Activated CD8-positive, alpha-beta memory T cell treated with anti-CD3 and anti-CD28 coated beads, Interleukin-2, amount 10 ng/mL, durations not matched to agents 7 days and 5 days (primary cell): ENCODE measurements around the gene LRRC47. TPM values are rescaled to one million over a fixed set of nuclear protein-coding genes. Genes with fewer than 3 reads are reported as not detected.

Experiments used
- ATAC-seq: fragments of 150-1000 bp; cut with Tn5 transposase; one replicate; pipeline ENCODE4 v1.10.0; 2021; ENCODE audit warnings: moderate library complexity
- CTCF ChIA-PET: fragments of 350-600 bp; sonication (Branson Sonifier 250); formaldehyde crosslinking; loops from one replicate; lab custom pipeline; 2021; ENCODE audit warnings: antibody characterized with exemption; lab: Charles Lee
- DNase-seq: peaks from one replicate; pipeline ENCODE4 v3.0.0-alpha.2; 2020
- H3K27ac Mint-ChIP-seq: one replicate; pipeline ENCODE4 v1.8.0; 2021; ENCODE audit warnings: mild to moderate bottlenecking, mixed read lengths
- H3K27me3 Mint-ChIP-seq: one replicate; pipeline ENCODE4 v1.8.0; 2021; ENCODE audit warnings: mixed read lengths
- H3K36me3 Mint-ChIP-seq: one replicate; pipeline ENCODE4 v1.8.0; 2021; ENCODE audit warnings: mild to moderate bottlenecking, mixed read lengths
- H3K4me1 Mint-ChIP-seq: one replicate; pipeline ENCODE4 v1.8.0; 2021; ENCODE audit warnings: mixed read lengths
- H3K4me3 Mint-ChIP-seq: one replicate; pipeline ENCODE4 v1.8.0; 2021; ENCODE audit warnings: mild to moderate bottlenecking, moderate library complexity, mixed read lengths
- H3K9me3 Mint-ChIP-seq: one replicate; pipeline ENCODE4 v1.8.0; 2022; ENCODE audit warnings: low read depth, mixed read lengths
- total RNA-seq, 2 experiments: library from RNA; stranded (reverse); gene quantifications; one replicate each; pipeline ENCODE4 v1.2.3, GENCODE V29; 2021

LRRC47 gene
- total RNA-seq, 2 experiments from 2014 or later = 31.8 to 42.6 TPM

DNA sequence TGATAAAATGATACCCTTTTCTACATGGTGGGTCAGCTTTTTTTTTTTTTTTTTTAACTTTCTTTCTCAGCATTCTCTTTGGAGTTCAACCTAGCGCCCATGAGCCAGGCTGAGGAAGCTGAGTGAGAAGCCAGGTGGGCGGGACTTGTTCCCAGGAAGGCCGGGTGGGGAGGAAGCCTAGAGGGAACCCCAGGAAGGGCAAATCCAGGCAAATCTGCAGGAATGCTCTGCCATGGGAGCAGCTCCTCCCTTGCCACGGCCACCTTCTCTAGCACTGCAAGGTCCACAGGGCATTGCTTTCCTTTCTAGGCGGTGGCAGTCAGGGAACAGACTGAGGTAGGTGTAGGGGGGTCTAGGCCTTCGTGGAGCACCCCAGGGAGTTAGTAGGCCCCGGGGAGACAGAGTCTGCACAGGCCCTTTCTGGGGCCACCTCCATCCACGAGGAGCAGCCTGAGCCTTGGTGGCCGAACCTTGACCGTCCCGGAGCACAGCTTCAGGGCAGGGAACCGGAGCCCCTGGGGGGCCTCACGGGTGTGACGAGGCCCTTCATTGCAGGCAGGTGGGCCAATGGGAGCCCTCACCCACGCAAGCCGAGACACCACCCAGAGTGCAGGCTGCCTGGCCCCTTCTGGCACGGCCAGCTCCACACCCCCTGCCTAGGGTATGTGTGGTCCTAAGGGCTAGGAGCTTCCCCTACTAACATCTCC, 62.3 kb downstream of the LRRC47 start:
- Mint-ChIP-seq H3K9me3 (no peaks in the 10 kb centered on the region), H3K27ac (no peak overlapping the region), H3K27me3 (no peaks in the 10 kb centered on the region), H3K36me3 (no peaks in the 10 kb centered on the region), H3K4me3 (no peak overlapping the region), H3K4me1 (no peaks in the 10 kb centered on the region)
- CTCF ChIA-PET = interaction anchor here (0.7 kb wide), 1 partner anchor 10 kb away, joined by 3 read pairs; no protein-coding TSS in a partner anchor
- ATAC-seq = no peak
- DNase-seq = no peak

DNA sequence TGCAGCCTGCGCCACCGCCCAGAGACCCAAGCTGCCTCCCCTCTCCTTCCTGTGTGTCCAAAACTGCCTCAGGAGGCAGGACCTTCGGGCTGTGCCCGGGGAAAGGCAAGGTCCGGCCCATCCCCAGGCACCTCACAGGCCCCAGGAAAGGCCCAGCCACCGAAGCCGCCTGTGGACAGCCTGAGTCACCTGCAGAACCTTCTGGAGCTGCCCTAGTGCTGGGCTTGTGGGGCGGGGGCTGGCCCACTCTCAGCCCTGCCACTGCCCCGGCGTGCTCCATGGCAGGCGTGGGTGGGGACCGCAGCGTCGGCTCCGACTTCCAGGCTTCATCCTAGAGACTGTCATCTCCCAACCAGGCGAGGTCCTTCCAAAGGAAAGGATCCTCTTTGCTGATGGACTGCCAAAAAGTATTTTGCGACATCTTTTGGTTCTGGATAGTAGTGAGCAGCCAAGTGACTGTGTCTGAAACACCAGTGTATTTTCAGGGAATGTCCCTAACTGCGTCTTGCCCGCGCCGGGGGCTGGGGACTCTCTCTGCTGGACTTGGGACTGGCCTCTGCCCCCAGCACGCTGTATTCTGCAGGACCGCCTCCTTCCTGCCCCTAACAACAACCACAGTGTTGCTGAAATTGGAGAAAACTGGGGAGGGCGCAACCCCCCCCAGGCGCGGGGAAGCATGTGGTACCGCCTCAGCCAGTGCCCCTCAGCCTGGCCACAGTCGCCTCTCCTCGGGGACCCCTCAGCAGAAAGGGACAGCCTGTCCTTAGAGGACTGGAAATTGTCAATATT, 63.0 kb downstream of the LRRC47 start:
- Mint-ChIP-seq H3K36me3 (no peaks in the 10 kb centered on the region), H3K4me1 (no peaks in the 10 kb centered on the region), H3K27me3 (no peaks in the 10 kb centered on the region), H3K4me3 (no peak overlapping the region), H3K9me3 (no peaks in the 10 kb centered on the region), H3K27ac (no peak overlapping the region)
- no peak for DNase-seq
- CTCF ChIA-PET = no interaction called here
- ATAC-seq = no peak

DNA sequence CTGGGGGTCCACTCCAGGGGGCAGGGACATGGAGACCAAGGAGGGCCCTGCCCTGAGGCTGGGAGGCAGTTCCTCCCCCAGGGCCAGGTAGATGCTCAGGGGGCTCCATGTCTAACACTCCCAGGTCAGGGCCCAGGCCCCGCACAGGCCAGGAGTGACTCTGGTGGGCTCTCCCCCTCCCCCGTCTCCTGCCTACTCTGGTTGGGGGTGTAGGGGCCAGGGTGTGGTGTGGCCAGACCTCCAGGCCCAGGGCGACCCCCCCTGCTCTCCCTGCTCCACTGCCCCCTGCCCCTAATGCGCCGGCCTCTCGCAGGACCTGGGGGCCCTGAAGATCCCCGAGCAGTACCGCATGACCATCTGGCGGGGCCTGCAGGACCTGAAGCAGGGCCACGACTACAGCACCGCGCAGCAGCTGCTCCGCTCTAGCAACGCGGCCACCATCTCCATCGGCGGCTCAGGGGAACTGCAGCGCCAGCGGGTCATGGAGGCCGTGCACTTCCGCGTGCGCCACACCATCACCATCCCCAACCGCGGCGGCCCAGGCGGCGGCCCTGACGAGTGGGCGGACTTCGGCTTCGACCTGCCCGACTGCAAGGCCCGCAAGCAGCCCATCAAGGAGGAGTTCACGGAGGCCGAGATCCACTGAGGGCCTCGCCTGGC, 63.7 kb downstream of the LRRC47 start:
- no peak overlapping the region for H3K4me3 Mint-ChIP-seq
- CTCF ChIA-PET = no interaction called here
- DNase-seq (no peak), ATAC-seq (no peak)
- H3K4me1 Mint-ChIP-seq = no peaks in the 10 kb centered on the region
- H3K36me3 Mint-ChIP-seq = no peaks in the 10 kb centered on the region
- H3K9me3 Mint-ChIP-seq = no peaks in the 10 kb centered on the region
- no peaks in the 10 kb centered on the region for H3K27me3 Mint-ChIP-seq
- H3K27ac Mint-ChIP-seq = no peak overlapping the region

DNA sequence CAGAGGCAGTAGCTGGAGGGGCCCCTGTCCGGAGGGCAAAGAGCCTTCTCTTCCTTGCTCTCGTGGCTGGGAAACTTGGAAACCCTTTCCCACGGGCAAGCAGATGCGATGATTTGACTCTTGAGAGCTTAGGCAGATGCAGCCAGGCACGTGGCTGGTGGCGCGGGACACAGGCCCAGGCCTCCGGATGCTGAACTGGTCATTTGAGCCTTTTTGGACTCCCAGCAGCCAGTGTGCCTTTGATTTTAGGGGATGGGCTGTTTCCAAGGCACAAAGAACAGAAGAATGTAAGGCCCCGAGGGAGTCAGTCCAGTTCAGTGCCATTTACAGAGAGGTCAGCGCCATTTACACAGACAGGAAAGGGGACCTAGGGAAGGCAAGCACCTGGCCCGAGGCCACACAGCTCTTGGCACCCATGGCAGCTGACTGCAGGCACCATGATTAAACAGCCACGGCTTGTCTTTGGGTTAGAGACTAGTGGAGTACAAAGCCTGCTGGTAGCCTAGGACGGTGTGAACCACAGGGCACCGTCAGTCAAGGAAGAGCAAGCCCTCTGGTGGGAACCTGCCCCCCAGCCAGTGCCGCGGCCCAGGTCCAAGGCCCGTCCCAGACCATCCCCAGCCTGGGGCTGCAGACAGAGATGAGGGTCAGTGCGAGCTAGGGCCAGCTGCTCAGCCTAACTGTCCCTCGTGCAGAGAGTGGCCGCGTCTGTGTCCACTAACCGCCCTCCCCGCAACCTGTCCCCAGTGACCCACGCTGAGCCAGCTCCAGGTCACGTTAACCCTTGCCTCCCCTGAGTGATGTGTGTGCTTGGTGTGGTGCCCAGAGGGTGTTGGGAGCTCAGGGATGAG, 64.5 kb downstream of the LRRC47 start:
- no peaks in the 10 kb centered on the region for H3K4me1 Mint-ChIP-seq
- no peaks in the 10 kb centered on the region for H3K36me3 Mint-ChIP-seq
- H3K9me3 Mint-ChIP-seq = no peaks in the 10 kb centered on the region
- no peak overlapping the region for H3K27ac Mint-ChIP-seq
- H3K27me3 Mint-ChIP-seq = no peaks in the 10 kb centered on the region
- ATAC-seq = no peak
- no peak overlapping the region for H3K4me3 Mint-ChIP-seq
- CTCF ChIA-PET = no interaction called here
- DNase-seq = no peak

DNA sequence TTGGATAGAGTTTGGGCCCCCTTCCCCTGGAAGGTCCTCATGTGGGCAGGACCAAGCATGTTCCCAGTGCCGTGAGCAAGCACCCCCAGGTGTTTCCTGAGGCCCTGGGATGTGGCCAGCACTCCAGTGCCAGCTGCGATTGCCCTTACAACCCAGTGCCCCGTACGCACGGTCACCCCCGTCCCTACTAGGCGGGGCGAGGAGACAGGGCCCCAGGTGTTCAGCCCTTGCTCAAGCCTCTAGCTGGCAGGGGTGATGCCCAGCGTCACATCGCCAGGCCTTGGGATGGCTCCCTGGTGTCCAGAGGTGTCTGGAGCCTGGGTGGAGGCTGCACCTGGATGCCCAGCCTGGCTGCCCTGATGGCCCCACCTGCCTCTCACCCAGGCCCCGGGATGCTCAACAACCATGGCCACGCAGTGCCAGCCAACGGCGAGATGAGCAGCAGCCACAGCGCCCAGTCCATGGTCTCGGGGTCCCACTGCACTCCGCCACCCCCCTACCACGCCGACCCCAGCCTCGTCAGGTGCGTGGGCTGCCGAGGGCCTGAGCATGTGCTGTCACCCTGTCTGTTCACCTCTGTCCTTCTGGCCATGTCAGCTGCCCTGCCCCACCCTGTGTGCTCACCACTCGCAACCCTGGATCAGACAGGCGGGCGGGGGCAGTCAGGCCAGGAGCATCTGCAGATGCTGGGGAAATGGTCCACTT, 65.6 kb downstream of the LRRC47 start:
- Mint-ChIP-seq H3K4me3 (no peak overlapping the region), H3K36me3 (no peaks in the 10 kb centered on the region), H3K27me3 (no peaks in the 10 kb centered on the region), H3K27ac (no peak overlapping the region), H3K9me3 (no peaks in the 10 kb centered on the region), H3K4me1 (no peaks in the 10 kb centered on the region)
- CTCF ChIA-PET = no interaction called here
- no peak for DNase-seq
- ATAC-seq = no peak

DNA sequence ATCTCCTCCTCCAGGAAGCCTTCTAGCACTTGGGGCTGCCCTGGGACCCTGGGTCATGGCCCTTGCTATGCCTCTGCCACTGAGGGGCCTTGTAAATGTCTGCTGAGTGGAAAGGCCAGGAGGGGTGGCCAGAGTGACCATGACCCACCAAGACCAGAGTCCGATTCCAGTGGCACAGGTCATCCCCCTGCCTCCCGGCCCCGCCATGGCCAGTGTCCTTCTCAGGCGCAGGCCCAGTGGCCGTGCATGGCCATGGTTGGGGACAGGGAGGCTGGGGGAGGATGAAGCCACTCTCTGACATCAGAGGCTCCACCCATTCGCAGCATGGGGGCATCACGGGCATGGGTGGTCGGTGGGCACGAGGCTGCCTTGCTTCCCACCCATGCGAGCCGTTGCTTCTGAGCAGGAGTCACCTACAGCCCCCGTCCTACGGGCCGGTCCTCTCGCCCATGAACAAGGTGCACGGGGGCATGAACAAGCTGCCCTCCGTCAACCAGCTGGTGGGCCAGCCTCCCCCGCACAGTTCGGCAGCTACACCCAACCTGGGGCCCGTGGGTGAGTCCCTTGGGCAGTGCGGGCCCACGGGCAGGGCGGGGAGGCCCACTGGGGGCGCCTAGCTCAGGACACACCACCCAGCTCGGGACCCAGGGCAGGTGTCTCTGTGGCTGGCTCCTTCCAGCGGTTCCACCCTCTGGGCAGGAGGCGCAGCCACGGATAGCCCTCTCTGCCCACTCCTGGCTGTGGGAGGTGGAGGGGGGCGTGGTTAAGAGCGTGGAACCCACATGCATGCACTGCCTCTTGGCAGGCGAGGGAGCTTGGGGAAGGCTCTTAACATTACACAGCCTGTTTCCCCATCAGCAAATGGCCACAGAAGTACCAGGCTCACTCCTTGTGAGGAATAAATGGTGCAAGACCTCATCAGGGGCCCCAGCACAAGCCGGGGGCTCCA, 66.4 kb downstream of the LRRC47 start:
- H3K36me3 Mint-ChIP-seq = no peaks in the 10 kb centered on the region
- no peaks in the 10 kb centered on the region for H3K9me3 Mint-ChIP-seq
- H3K27ac Mint-ChIP-seq = no peak overlapping the region
- DNase-seq = no peak
- CTCF ChIA-PET = no interaction called here
- H3K4me3 Mint-ChIP-seq = no peak overlapping the region
- ATAC-seq = no peak
- no peaks in the 10 kb centered on the region for H3K27me3 Mint-ChIP-seq
- H3K4me1 Mint-ChIP-seq = no peaks in the 10 kb centered on the region

Other genes starting within 250 kb of the LRRC47 start
- 10 to 100 TPM in 1 of 2 experiments, 1 to 10 TPM in 1; 2.1 to 11.2 TPM for gene MEGF6, start 185.0 kb downstream of the LRRC47 start, total RNA-seq
- gene TPRG1L, start 171.5 kb downstream of the LRRC47 start, total RNA-seq = 10 to 100 TPM in 1 of 2 experiments, 1 to 10 TPM in 1; 8.6 to 13.2 TPM
- 10 to 100 TPM; 38.1 to 43.8 TPM for gene WRAP73, start 146.4 kb downstream of the LRRC47 start, total RNA-seq
- gene TP73, start 144.0 kb downstream of the LRRC47 start, total RNA-seq = 10 to 100 TPM in 1 of 2 experiments, 1 to 10 TPM in 1; 2.1 to 15.2 TPM
- not detected for gene CCDC27, start 44.0 kb downstream of the LRRC47 start, total RNA-seq
- gene SMIM1, start 23.7 kb downstream of the LRRC47 start, total RNA-seq = not detected
- gene CEP104, start 60.7 kb upstream of the LRRC47 start, total RNA-seq = 10 to 100 TPM; 45.0 to 52.2 TPM
- gene DFFB, start 61.0 kb upstream of the LRRC47 start, total RNA-seq = 10 to 100 TPM; 11.5 to 13.9 TPM
- 10 to 100 TPM; 30.0 to 35.8 TPM for gene C1orf174, start 103.8 kb upstream of the LRRC47 start, total RNA-seq